Adrenal gland (tissue), 5 donors: ENCODE data around the gene MAST4.

Experiments
- POLR2A ChIP-seq, 2 donors: fragments of 450-650 bp; IDR thresholded peaks; one replicate each; pipeline ENCODE4 v1.6.1; 2017; ENCODE audit warnings: antibody characterized with exemption in 2 of 2, mild to moderate bottlenecking in 2 of 2, moderate library complexity in 1 of 2
- TF ChIP-seq, protein P1 (sequence below), 6 experiments: fragments of 450-650 bp in 4 of 6; fragments of 200-600 bp in 2 of 6; sonication (generic) in 1 of 6; IDR thresholded peaks; 1 replicate in 5 of 6; 2 replicates in 1 of 6; pipeline versions ENCODE4 v1.5.1 to v1.8.0; 2016 to 2021; ENCODE audit warnings: antibody characterized with exemption in 6 of 6, mild to moderate bottlenecking in 2 of 6, moderate library complexity in 1 of 6
- donor health status: DM: no; HTN: no; CAD: no.

DNA sequence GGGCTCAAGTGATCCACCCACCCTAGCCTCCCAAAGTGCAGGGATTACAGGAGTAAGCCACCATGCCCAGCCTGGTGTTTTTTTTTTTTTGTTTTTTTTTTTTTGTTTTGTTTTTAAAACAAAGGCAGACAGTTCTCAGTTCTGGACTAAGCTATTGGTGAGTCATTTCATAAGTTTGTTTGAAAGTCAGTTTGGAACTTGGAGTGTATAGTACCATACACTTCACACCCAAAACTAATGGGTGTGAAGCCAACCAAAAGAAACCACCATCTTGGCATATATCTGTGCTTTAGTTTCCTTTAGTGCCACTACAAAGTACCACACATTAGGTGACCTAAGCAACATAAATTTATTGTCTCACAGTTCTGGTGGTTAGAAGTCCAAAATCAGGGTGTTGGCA is 13.4 kb downstream of the MAST4 start:
- TF ChIP-seq, protein P1, sequence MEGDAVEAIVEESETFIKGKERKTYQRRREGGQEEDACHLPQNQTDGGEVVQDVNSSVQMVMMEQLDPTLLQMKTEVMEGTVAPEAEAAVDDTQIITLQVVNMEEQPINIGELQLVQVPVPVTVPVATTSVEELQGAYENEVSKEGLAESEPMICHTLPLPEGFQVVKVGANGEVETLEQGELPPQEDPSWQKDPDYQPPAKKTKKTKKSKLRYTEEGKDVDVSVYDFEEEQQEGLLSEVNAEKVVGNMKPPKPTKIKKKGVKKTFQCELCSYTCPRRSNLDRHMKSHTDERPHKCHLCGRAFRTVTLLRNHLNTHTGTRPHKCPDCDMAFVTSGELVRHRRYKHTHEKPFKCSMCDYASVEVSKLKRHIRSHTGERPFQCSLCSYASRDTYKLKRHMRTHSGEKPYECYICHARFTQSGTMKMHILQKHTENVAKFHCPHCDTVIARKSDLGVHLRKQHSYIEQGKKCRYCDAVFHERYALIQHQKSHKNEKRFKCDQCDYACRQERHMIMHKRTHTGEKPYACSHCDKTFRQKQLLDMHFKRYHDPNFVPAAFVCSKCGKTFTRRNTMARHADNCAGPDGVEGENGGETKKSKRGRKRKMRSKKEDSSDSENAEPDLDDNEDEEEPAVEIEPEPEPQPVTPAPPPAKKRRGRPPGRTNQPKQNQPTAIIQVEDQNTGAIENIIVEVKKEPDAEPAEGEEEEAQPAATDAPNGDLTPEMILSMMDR (IDR thresholded peaks at IDR 0.05): no peak
- no peak for TF ChIP-seq POLR2A (IDR thresholded peaks at IDR 0.05)
